Adrenal gland (tissue), 12 donors: ENCODE measurements around the gene XPOT. TPM values are rescaled to one million over a fixed set of nuclear protein-coding genes. Genes with fewer than 3 reads are reported as not detected.

Experiments used
- DNase-seq, 7 donors: peaks; one replicate each; pipeline ENCODE4 v3.0.0-alpha.2; 2019 to 2020
- H3K27ac ChIP-seq, 5 donors: fragments of 200-600 bp; sonication (generic) in 4 of 5; 1 replicate in 3 of 5; 2 replicates in 2 of 5; pipeline versions ENCODE4 v1.5.1 to v1.8.0; 2016 to 2020; ENCODE audit warnings: mild to moderate bottlenecking in 1 of 5
- H3K27me3 ChIP-seq: fragments of 200-600 bp; 2 replicates; pipeline ENCODE4 v1.8.0; 2021
- H3K36me3 ChIP-seq, 2 donors: fragments of 200-600 bp; replicated peaks in 1 of 2; 1 replicate in 1 of 2; 2 replicates in 1 of 2; pipeline versions ENCODE4 v1.5.1 to v1.8.0; 2018 to 2022
- H3K4me1 ChIP-seq, 2 donors: fragments of 200-600 bp; replicated peaks in 1 of 2; 1 replicate in 1 of 2; 2 replicates in 1 of 2; pipeline versions ENCODE4 v1.5.1 to v1.8.0; 2018 to 2021
- H3K4me3 ChIP-seq, 4 donors: fragments of 200-600 bp; sonication (generic) in 3 of 4; one replicate each; pipeline ENCODE4 v1.5.1; 2016 to 2018
- H3K9me3 ChIP-seq, 3 donors: fragments of 200-600 bp; sonication (generic) in 1 of 3; replicated peaks in 1 of 3; 1 replicate in 2 of 3; 2 replicates in 1 of 3; pipeline versions ENCODE4 v1.5.1 to v1.8.0; 2016 to 2021
- CTCF ChIP-seq, 6 experiments: fragments of 450-650 bp in 4 of 6; fragments of 200-600 bp in 2 of 6; sonication (generic) in 1 of 6; IDR thresholded peaks; 1 replicate in 5 of 6; 2 replicates in 1 of 6; pipeline versions ENCODE4 v1.5.1 to v1.8.0; 2016 to 2021; ENCODE audit warnings: antibody characterized with exemption in 6 of 6, mild to moderate bottlenecking in 2 of 6, moderate library complexity in 1 of 6
- POLR2A ChIP-seq, 2 donors: fragments of 450-650 bp; IDR thresholded peaks; one replicate each; pipeline ENCODE4 v1.6.1; 2017; ENCODE audit warnings: antibody characterized with exemption in 2 of 2, mild to moderate bottlenecking in 2 of 2, moderate library complexity in 1 of 2
- WGBS, 4 donors: extraction: QIAGEN DNeasy Blood & Tissue Kit in 2 of 4; methylation state at CpG; one replicate each; pipeline versions ENCODE4 v1.1.5 to v1.1.7; 2013 to 2017; 5-methylcytosine and 5-hydroxymethylcytosine counted together
- intact Hi-C, 2 donors: fragments of 100-400 bp; cut with DNase I; formaldehyde crosslinking; loops; one replicate each; pipeline versions ENCODE4 v1.14.1 to v1.15.0; 2022 to 2023
- polyA plus RNA-seq, 3 donors: library from polyadenylated mRNA; stranded (reverse); fragments of 200-250 nt in 2 of 3; fragments of 350-450 nt in 1 of 3; fragmentation: Illumina TruSeq in 1 of 3; extraction: RNeasy Lipid Tissue Mini Kit (QIAGEN cat#74804) in 1 of 3; gene quantifications; one replicate each; pipeline ENCODE4 v1.2.3, GENCODE V29; 2013 to 2014
- total RNA-seq, 9 donors: library from RNA; depleted of rRNA in 4 of 9; stranded (reverse); fragments of >200 nt in 4 of 9; fragments of 120-200 nt in 1 of 9; fragmentation: NEBNext Ultra II Directional in 1 of 9; extraction: Animal tissue kit (Norgen Biotek cat#: 25700) in 1 of 9; gene quantifications; one replicate each; pipeline versions ENCODE4 v1.1.0 to v1.2.4, GENCODE V29; 2013 to 2023
- donor health status: healthy with polysubstance abuse.
- donor health status: Bipolar disorder and iron deficiency.
- donor health status: DM: yes; HTN: yes; CAD: no.
- donor health status: DM: no; HTN: no; CAD: no.
- donor health status: DM: no; HTN: no; CAD: no.
- donor health status: DM: yes; HTN: yes; CAD: no.

The XPOT gene
- total and polyA plus RNA-seq, 12 donors, result 12.4 to 59.6 (median 45.2) TPM

GRCh38 chr12:64457466-64457865, 53.3 kb downstream of the XPOT start:
- WGBS, 4 donors, result 78 to 87% (median 82%) methylated on average over 3 of the region's 3 CpGs

DNA sequence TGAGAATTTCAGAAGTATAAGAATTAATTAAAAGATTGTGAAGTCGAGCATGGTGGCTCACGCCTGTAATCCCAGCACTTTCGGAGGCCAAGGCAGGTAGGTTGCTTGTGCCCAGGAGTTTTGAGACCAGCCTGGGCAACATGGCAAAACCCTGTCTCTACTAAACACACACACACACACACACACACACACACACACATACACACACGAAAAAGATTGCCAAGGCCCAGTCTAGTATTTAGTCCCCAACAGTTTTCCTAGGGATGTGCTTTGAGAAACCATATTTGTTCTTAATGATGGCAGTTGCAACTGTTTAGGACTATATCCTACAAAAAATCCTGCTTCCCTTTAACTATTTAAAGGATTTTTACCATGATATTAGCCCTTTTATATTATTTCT, 53.7 kb downstream of the XPOT start:
- no peak for TF ChIP-seq POLR2A (IDR thresholded peaks at IDR 0.05)
- 82 to 85% (median 82%) methylated on average over 4 of the region's 4 CpGs for WGBS, 4 donors
- Histone ChIP-seq H3K36me3 (peaks cover 0 to 6% of the 10 kb centered on the region in 2 donors), H3K9me3 (no peaks in the 10 kb centered on the region), H3K27ac (peak overlapping the region in 2 of 5 donors; percentile 65 to 69), H3K4me3 (no peak overlapping the region), H3K4me1 (peaks cover 32 to 76% of the 10 kb centered on the region in 2 donors), H3K27me3 (no peaks in the 10 kb centered on the region)
- no peak for DNase-seq
- intact Hi-C loops, result no loop called here

More at GRCh38 chr12:64457466-64457865, 53.3 kb downstream of the XPOT start:
- intact Hi-C loops, result no loop called here
- Histone ChIP-seq H3K4me1 (peaks cover 32 to 76% of the 10 kb centered on the region in 2 donors), H3K9me3 (no peaks in the 10 kb centered on the region), H3K27me3 (no peaks in the 10 kb centered on the region), H3K36me3 (peaks cover 0 to 6% of the 10 kb centered on the region in 2 donors), H3K4me3 (no peak overlapping the region), H3K27ac (peak overlapping the region in 2 of 5 donors; percentile 32 to 69)
- TF ChIP-seq CTCF (IDR thresholded peaks at IDR 0.05) (no peak), POLR2A (IDR thresholded peaks at IDR 0.05) (no peak)
- no peak for DNase-seq

GRCh38 chr12:64459394-64459891, 55.3 kb downstream of the XPOT start:
- TF ChIP-seq POLR2A (IDR thresholded peaks at IDR 0.05), result no peak
- TF ChIP-seq CTCF (IDR thresholded peaks at IDR 0.05), result no peak
- Histone ChIP-seq H3K27ac (peak overlapping the region in 4 of 5 donors; percentile 22 to 82 (median 64)), H3K4me1 (peaks cover 26 to 62% of the 10 kb centered on the region in 2 donors), H3K4me3 (peak overlapping the region in 2 of 4 donors; percentile 14 to 49), H3K27me3 (no peaks in the 10 kb centered on the region), H3K9me3 (no peaks in the 10 kb centered on the region), H3K36me3 (peaks cover 0 to 12% of the 10 kb centered on the region in 2 donors)
- intact Hi-C loops, result no loop called here
- peak in 1 of 7 donors; percentile 17 for DNase-seq
- WGBS, 4 donors, result 4 to 7% (median 5%) methylated on average over 3 of the region's 3 CpGs

DNA sequence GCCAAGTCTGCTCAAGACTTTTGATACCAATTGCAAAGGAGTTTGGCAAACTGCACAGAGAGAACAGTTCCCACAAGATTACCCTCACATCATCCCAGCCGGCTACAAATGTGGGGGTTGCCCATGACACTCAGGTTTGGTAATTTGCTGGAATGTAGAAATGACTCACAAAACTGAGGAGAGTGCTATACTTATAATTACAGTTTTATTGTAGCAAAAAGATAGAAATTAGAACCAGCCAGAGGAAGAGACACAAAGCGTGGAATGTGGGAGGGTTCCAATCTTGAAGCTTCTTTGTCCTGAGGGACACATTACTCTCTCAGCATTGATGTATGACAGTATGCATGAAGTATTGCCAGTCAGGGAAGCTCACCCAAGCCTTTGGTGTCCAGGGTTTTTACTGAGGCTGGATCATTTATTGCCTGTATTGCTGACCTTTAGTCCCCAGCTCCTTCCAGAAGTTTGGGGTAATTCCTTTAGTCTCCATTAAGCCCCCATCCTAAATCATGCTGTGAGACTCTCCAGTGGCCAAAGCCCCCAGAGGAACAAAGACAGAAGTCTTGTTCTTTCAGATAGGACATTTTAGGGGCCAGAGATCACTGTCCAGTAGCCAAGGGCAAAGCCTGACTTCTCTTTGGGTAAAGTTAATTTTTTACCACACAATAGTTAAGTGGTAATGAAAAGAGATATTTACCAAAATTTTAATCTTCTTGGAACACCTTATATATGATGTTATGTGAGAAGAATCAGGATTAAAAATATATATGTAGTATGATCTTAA, 57.6 kb downstream of the XPOT start:
- DNase-seq, result peak in 4 of 7 donors; percentile 26 to 39 (median 36)
- WGBS, 4 donors, result 56 to 75% (median 60%) methylated on average over 2 of the region's 2 CpGs
- Histone ChIP-seq H3K36me3 (peaks cover 0 to 26% of the 10 kb centered on the region in 2 donors), H3K9me3 (no peaks in the 10 kb centered on the region), H3K27me3 (no peaks in the 10 kb centered on the region), H3K27ac (peak overlapping the region in 1 of 5 donors; percentile 4), H3K4me3 (no peak overlapping the region), H3K4me1 (peaks cover 24 to 44% of the 10 kb centered on the region in 2 donors)
- intact Hi-C loops, result no loop called here
- TF ChIP-seq POLR2A (IDR thresholded peaks at IDR 0.05), result no peak
- no peak for TF ChIP-seq CTCF (IDR thresholded peaks at IDR 0.05)
